ENCODE results near the gene PREB.

PREB gene

DNA sequence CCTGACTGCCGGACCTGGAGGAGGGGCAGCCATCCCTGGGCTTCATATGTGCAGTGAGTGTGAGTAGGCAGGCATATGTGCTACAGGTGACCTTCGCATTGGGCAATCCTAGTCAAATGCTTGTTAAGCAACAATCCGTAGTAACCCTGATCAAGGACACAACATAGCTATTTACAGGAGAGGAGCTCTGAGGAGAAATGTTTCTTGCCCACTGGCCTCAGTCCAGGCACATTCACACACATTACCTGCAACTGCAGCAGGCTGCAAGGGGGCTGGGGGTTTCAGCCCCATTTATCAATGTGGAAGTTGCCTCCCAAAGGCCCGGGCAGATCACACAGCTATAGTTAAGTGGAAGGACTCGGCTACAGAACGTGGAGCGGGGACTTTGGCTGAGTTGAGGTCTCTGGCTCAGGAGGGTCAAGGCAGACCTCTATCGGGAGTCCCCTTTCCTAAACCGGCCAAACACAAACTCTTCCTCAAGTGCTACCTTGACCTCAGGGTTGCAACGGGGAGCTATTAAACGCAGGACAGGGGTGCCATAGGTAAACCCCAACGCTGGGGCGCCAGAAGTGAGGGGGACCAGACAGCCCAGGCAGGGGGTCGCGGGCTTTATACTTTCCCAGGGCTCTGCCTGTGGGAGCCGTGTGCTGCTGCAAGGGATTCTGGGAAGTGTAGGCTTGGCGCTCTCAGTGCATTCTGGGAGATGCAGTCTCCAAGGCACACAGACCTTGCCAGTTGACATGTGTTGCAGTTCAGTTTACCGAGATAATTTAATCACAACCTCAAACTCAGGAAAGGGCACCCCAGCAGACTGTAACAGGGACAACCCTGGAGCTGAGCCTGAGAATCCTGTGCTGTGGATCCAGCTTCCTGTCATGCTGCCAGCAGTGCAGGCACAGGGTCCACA, 38.4 kb downstream of the PREB start:
- H3K9me3 Mint-ChIP-seq = no peaks in the 10 kb centered on the region
- DNase-seq = no peak
- ATAC-seq = peak; percentile 78
- peaks cover 23% of the 10 kb centered on the region for H3K4me1 Mint-ChIP-seq
- peak overlapping the region; percentile 40 to 76 for H3K4me3 Mint-ChIP-seq
- H3K27ac Mint-ChIP-seq = peak overlapping the region in 1 of 2 donors; percentile 27
- no peaks in the 10 kb centered on the region for H3K27me3 Mint-ChIP-seq

DNA sequence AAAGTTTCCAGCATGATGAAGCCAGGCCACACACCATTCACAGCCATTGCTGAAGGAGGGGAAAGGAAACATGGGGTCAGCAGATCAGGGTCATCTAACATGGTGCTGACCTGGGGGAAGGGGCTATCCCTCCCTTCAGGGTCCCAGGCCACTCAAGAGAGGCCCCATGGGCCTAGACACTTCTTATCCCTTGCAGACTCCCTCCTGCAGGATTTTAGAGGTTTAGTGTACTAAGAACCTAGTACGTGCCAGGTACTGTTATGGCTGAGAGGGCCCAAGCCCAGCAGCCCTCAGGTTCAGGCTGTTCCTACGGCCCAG, 39.0 kb downstream of the PREB start:
- ATAC-seq = no peak
- H3K4me3 Mint-ChIP-seq = peak overlapping the region; percentile 28 to 76
- DNase-seq = no peak
- H3K4me1 Mint-ChIP-seq = peaks cover 23% of the 10 kb centered on the region
- no peaks in the 10 kb centered on the region for H3K27me3 Mint-ChIP-seq
- H3K27ac Mint-ChIP-seq = no peak overlapping the region
- no peaks in the 10 kb centered on the region for H3K9me3 Mint-ChIP-seq

GRCh38 chr2:27094353-27094984, 40.0 kb downstream of the PREB start:
- DNase-seq (no peak), ATAC-seq (no peak)
- Mint-ChIP-seq H3K27ac (peak overlapping the region in 1 of 2 donors; percentile 10), H3K27me3 (no peaks in the 10 kb centered on the region), H3K9me3 (no peaks in the 10 kb centered on the region), H3K4me1 (peaks cover 30% of the 10 kb centered on the region), H3K4me3 (no peak overlapping the region)

DNA sequence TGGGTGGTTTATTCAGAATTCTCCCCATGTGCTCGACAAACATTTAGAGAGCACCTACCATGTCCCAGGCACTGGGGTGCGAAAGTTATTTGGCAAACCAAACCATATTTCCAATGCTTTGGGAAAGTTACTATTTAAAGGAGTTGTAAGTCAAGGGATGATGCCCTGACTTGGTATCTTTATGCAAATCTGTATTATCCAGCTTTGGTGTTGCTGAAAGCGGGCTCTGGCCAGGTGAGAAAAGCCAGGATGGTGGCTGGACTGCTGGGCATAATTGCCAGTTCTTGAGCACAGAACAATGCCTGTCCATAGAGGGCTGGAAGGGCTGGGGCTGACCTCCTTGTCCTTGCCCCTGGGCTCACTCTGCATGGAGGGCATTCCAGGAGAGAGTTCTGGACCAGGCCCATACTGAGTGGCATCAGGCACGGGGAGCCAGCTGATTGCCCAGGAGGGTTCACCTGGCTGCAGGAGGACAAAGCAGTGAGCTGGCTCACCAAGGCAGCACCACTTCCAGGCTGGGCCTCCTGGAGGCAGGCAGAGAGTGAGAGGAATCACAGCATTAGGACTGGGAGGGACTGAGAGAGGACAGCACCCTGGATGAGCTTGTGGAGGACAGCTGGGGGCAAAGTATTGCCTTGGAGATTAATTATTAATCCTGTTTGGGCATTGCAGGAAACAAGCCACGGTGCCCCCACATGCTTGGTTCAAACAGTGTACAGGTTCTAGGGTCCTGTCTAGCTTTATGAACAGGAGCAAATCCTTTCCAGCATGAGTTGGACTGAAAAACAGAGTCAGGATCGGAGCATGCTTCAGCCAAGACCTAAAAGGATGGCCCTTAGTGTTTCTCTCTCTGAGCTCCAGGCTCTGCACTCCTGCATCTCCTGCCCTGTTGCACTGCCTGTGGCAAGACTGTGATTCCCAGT, 40.7 kb downstream of the PREB start:
- Mint-ChIP-seq H3K4me3 (no peak overlapping the region), H3K27me3 (no peaks in the 10 kb centered on the region), H3K4me1 (peaks cover 33% of the 10 kb centered on the region), H3K27ac (peak overlapping the region in 1 of 2 donors; percentile 10), H3K9me3 (no peaks in the 10 kb centered on the region)
- DNase-seq (no peak), ATAC-seq (no peak)

DNA sequence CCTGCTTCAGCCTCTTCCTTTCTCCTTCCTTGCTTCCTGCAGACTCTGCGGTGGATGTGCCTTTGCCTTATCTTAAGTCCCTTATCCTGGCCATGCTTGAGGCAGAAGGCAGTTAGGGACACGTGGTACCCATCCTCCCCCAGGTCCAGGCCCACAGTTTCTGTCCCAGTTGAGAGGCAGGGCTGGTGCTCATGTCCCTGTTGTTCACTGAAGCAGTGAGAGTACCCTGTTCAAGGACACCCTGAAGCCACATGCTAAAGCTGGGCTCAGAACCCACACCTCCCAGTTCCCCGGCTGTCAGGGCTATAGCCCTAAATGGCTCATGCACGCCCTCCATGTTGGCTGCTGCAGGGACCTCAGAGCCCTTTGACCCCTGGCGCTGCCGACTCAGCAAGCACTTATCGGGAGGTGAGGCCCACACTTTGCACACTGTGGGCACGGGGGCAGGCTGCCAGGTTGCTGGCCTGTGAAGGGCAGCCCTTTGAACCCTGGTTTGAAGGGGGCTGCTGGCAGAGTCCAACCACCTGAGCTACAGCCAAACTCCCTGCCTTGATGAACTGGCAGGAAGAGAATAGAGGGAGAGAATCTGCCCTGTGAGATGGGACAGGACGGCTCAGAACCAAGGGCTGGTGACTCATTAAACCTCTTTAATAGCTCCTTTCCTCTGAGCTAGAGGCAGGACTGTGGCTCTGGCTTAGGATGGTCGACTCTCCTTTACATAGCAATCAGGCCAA, 41.6 kb downstream of the PREB start:
- Mint-ChIP-seq H3K27ac (no peak overlapping the region), H3K9me3 (no peaks in the 10 kb centered on the region), H3K27me3 (no peaks in the 10 kb centered on the region), H3K4me1 (peaks cover 31% of the 10 kb centered on the region), H3K4me3 (no peak overlapping the region)
- ATAC-seq = no peak
- DNase-seq = no peak

GRCh38 chr2:27091746-27092695, 42.4 kb downstream of the PREB start:
- peaks cover 37% of the 10 kb centered on the region for H3K4me1 Mint-ChIP-seq

GRCh38 chr2:27089111-27089954, 45.1 kb downstream of the PREB start:
- Mint-ChIP-seq H3K27ac (no peak overlapping the region), H3K4me1 (peaks cover 36% of the 10 kb centered on the region), H3K9me3 (no peaks in the 10 kb centered on the region), H3K4me3 (no peak overlapping the region), H3K27me3 (no peaks in the 10 kb centered on the region)
- no peak for ATAC-seq
- DNase-seq = no peak

More at GRCh38 chr2:27091746-27092695, 42.4 kb downstream of the PREB start:
- Mint-ChIP-seq H3K27ac (no peak overlapping the region), H3K9me3 (no peaks in the 10 kb centered on the region), H3K4me3 (no peak overlapping the region), H3K27me3 (no peaks in the 10 kb centered on the region)
- DNase-seq (no peak), ATAC-seq (no peak)

GRCh38 chr2:27088634-27089033, 45.8 kb downstream of the PREB start:
- ATAC-seq (no peak), DNase-seq (no peak)
- Mint-ChIP-seq H3K9me3 (no peaks in the 10 kb centered on the region), H3K27ac (no peak overlapping the region), H3K4me1 (peaks cover 36% of the 10 kb centered on the region), H3K27me3 (no peaks in the 10 kb centered on the region), H3K4me3 (peak overlapping the region; percentile 3 to 21)

GRCh38 chr2:27087823-27088410, 46.5 kb downstream of the PREB start:
- Mint-ChIP-seq H3K27me3 (no peaks in the 10 kb centered on the region), H3K9me3 (no peaks in the 10 kb centered on the region), H3K4me3 (peak overlapping the region; percentile 21 to 91), H3K27ac (no peak overlapping the region), H3K4me1 (peaks cover 36% of the 10 kb centered on the region)
- no peak for ATAC-seq
- DNase-seq = no peak

- Mint-ChIP-seq H3K27ac (peak within 1 kb of the TSS; percentile 86 to 93), H3K4me3 (peak within 1 kb of the TSS; percentile 91 to 95), H3K9me3 (no peaks in the 10 kb centered on the region), H3K4me1 (peaks cover 41% of the 10 kb centered on the region), H3K27me3 (no peaks in the 10 kb centered on the region)
- ATAC-seq (peak; percentile 4), DNase-seq (no peak)
Observed at GRCh38 chr2:27086724-27087593, 47.5 kb downstream of the PREB start, which contains the start of gene KHK. Gene KHK, plus strand, starts transcription at chr2:27086772. Its CDS starts 488 bp downstream, at chr2:27087260.

DNA sequence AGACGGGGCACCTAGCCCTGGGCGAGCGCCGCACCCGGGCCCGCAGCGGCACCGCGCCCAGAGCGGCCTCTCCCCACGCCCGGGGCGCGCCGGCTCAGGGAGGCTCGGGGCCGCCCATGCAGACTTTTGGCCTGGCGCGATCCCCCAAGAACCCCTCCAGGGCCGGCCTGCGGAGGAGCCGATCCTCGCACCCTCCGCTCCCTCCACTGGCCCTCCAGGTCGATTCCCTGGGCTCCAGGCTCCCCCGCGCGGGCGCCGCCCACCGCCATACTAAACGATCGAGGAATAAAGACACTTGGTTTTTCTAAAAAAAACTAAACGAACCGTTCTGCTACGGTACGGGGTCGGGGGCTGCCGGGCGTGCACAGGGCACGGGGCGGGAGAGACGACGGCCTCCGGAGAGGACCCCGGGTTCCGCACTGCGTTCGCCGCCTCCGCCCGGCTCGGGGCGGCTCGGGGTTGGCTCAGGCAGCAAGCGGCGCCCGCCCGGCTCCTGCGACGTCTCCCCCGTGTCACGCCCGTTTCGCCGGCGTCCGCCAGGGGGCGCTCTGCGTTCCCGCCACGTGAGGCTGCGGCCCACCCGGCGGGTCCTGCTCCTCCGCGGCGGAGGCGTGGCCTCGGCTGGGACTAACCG, 48.2 kb downstream of the PREB start:
- no peaks in the 10 kb centered on the region for H3K27me3 Mint-ChIP-seq
- no peaks in the 10 kb centered on the region for H3K9me3 Mint-ChIP-seq
- DNase-seq (peak; percentile 98 to 100), ATAC-seq (peak; percentile 89)
- peak overlapping the region; percentile 91 to 95 for H3K4me3 Mint-ChIP-seq
- H3K27ac Mint-ChIP-seq = peak overlapping the region; percentile 72 to 93
- H3K4me1 Mint-ChIP-seq = peaks cover 48% of the 10 kb centered on the region

- peak overlapping the region in 1 of 2 donors; percentile 63 for H3K27ac Mint-ChIP-seq
- no peaks in the 10 kb centered on the region for H3K27me3 Mint-ChIP-seq
- H3K4me1 Mint-ChIP-seq = peaks cover 54% of the 10 kb centered on the region
- ATAC-seq (peak; percentile 6), DNase-seq (peak in 1 of 2 donors; percentile 48)
- H3K4me3 Mint-ChIP-seq = peak overlapping the region; percentile 91 to 95
- H3K9me3 Mint-ChIP-seq = no peaks in the 10 kb centered on the region
Observed at GRCh38 chr2:27085673-27086089, 48.8 kb downstream of the PREB start.

Measured in stimulated activated naive CD8-positive, alpha-beta T cell treated with anti-CD3 and anti-CD28 coated beads, Interleukin-15, amount 100 ng/mL, for 72 hours (primary cell).